HK-2 (cell line): Measurements from ENCODE around the gene RPTOR.

Experiments used
- DNase-seq: peaks from one replicate; pipeline ENCODE4 v3.0.0-alpha.2; 2018; ENCODE audit not compliant: unreplicated experiment

Gene RPTOR

DNA sequence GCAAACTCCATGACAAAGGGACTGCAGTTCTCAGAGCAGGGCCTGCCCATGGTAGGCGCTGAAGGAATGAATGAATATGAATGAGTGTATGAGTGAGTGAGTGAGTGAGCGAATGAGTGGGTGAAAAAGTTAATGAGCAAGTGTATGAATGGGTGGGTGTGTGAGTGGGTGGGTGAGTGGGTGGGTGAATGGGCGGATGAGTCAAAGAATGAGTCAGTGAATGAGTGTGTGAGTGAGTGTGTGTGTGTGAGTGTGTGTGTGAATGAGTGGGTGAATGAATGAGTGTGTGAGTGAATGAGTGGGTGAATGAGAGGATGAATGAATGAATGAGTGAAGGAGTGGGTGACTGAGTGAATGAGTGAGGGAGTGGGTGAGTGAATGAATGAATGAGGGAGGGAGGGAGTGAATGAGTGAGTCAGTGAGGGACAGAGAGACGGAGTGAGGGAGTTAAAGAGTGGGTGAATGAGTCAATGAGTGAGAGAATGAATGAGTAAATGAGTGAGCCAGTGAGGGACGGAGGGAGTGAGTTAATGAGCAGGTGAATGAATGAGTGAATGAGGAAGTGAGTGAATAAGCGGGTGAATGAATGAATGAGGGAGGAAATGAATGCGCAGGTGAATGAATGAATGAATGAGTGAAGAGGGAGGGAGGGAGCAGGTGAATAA, 435.9 kb downstream of the RPTOR start:
- DNase-seq, result no peak

DNA sequence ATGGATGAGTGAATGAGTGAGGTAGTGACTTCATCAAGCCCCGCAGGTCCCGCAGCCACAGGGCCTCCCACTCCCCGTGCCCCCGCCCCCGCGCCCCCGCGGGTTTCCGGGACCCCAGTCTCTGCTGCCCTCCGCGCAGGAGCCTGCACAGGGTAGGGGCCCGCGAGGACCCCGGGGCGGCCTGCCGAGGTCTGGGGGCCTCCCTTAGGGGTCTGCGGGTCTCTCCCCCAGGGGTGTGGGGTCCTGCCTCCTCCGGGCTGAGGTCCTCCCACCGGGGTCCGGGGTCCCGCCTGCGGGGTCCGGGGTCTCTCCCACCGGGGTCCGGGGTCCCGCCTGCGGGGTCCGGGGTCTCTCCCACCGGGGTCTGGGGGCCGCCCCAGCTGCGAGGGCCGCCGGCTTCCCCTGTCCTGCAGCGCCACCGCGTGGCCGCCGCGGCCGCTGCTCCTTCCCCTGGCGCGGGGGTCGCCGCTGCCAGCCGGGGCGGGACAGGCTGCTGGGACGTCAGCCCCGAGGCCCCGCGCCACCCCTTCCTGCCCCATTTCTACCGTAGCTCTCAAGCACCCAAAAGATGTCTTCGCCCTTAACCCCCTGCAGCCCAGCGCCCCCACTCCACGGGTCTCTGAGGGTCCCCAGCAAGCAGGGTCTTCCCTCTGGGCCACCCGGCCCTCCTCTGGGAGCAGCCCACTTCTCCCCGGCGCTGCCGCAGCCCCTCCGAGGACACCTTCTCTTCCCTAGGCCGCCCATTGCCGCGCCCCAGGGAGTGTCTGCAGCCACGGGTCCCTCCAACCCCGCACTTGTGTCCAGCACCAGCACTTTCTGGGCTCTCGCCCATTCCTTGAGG, 436.6 kb downstream of the RPTOR start:
- no peak for DNase-seq

DNA sequence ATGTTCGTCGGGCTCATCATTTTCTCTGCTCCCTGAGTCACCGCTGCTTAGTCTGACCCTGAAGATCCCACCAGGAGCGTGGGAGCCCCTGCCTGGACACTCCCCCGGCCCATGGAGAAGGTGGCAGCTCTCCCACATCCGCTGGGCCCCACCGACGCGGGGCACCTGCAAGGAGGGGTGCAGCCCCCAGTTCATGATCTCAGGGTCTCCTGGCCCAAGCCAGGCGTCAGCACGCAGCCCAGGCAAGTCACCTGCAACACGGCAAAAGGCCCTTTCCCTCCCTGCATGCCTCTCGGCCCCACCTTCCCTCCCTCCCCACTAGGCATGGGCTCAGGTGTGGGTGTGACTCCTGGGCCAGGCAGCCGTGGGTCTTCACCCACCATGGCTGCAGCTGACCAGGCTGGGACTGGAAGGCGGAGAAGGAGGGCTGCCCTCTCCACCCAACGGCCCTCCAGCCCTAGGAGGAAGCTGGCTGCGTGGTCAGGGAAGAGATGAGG, 437.3 kb downstream of the RPTOR start:
- no peak for DNase-seq

DNA sequence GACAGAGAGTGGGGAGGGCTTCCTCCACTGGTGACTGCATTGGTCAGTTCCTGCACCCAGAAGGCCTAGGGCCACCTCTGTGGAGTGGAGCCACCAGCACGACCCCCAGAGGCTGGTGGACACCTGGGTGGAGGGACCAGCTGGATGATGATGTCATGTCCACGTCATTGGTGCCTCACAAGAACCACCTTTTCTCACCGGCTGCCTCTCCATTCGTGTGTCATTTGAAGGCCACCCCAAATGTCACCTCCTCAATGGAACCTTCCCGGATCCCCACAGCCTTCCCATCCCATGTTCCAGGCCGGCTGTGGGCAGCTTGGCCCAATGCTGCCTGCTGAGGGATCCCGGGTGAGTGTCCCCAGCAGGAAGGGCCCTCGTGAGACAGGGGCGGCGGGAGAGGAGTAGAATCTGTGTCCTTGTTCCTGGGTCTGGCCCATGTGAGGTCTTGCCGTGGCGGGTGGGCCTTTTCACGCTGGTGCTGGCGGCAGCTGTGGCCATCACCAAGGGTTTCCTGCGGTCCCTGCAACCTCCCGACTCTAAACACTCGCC, 437.9 kb downstream of the RPTOR start:
- DNase-seq, result no peak

DNA sequence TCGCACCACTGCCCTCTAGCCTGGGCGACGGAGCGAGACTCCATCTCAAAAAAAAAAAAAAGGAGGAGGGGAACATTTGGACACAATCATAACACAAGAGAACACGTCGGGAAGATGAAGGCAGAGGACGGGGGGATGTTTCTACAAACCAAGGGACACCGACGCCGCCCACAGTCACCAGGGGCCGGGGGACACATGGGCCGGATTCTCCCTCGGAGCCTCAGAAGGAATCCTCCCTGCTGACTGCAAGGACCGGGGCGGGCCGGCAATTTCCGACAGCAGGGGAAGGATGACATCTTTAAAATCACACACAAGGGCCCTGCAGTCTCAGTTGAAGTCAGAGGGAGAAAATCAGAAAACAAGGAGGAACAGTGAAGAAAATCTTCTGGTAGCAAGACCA, 438.9 kb downstream of the RPTOR start:
- no peak for DNase-seq

DNA sequence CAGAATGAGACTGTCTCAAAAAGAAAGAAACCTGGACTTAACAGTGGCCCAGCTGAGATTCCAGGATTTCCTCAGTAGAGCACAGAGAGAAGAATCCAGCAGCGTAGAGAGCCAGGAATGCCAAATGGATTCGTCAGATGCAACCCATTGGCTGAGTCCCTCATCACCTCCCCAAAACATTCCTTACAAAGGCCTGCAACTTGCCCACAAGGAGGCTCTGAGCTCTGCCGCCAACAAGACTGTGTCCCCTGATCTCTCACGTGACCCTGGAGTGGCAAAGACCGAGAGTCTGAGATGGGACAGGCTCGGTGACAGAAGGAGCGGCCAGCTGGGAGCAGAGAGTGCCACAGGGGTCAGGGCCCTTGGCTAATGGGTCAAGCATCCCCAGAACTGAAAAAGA, 440.1 kb downstream of the RPTOR start:
- DNase-seq, result no peak

DNA sequence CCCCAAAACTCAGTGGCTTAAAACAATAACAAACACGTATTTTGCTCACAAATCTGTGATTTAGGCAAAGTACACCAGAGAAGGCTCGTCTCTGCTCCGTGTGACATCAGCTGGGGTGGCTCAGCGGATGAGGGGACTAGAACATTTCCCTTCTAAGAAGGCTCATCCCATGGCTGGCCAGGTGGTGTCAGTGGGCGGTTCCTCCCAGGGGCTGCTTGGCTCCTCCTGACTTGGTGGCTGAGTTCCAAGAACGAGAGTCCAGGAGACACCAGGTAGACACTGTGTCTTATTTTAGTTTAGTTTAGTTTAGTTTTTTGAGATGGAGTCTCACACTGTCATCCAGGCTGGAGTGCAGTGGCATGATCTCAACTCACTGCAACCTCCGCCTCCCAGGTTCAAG, 441.4 kb downstream of the RPTOR start:
- DNase-seq, result no peak

DNA sequence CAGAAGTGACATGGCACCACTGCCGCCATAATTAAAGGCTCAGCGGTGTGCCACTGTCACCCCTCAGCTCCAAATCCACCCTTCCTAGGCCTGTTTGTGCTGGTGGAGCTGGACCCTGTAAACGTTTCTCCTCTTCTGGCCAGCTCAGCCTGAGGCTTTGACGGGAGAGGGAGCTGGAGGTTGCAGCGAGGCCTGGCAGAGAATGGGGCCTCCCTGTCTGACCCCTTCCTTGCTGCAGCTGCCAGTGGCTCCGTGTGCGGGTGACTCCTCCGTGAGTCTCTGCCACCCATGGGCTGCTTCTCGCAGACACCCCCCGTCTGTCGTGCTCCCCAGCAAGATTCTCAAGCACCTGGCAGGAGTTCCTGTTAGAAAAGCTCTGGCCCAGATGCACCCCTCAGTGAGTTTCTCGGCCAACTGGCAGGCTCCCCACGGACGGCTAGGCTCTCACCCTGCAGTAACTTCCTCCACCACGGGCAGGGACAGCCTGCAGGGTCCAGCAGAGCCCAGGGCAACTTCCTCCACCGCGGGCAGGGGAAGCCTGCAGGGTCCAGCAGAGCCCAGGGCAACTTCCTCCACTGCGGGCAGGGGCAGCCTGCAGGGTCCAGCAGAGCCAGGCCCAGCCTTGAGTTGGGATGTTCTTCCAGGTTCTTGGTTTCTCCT, 442.3 kb downstream of the RPTOR start:
- no peak for DNase-seq

DNA sequence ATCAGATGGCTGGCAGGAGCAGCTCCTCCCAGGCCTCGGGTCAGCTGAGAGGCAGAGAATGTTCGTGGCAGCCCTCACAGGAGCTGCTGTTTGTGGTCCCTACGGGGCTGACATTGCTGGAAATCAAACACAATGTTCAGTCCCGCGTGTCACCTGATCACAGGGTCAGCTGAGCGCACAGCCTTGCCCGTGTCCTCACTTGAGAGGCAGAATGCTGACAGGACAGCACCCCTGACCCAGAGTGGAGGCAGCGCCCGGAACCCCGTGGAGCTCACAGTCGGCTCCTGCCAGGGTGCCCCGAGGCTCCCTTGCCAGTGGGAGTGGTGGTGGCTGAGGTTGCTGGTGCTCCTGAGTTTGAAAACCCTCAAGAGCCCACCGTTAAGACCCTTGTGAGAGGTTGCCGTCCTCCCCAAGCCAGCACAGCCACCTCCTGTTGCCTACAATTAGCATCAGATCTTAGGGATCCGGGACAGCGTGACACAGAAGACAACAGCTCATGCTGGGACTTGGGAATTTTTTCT, 443.4 kb downstream of the RPTOR start:
- DNase-seq, result no peak

DNA sequence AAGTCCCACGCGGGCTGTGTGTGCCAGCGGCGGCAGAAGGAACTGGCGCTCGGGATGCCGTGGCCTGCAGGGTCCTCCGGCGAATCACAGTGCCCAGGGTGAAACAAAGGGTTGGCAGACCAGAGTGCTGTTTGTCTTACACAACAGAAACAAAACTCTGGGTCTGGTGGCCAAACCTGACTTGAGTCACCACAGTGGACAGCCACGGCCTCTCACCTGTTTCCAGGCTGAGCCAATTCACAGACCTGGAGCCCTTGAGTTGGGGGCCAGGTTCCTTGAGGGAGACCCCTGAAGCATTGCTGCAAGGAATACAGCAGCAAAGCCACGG, 444.9 kb downstream of the RPTOR start:
- no peak for DNase-seq

DNA sequence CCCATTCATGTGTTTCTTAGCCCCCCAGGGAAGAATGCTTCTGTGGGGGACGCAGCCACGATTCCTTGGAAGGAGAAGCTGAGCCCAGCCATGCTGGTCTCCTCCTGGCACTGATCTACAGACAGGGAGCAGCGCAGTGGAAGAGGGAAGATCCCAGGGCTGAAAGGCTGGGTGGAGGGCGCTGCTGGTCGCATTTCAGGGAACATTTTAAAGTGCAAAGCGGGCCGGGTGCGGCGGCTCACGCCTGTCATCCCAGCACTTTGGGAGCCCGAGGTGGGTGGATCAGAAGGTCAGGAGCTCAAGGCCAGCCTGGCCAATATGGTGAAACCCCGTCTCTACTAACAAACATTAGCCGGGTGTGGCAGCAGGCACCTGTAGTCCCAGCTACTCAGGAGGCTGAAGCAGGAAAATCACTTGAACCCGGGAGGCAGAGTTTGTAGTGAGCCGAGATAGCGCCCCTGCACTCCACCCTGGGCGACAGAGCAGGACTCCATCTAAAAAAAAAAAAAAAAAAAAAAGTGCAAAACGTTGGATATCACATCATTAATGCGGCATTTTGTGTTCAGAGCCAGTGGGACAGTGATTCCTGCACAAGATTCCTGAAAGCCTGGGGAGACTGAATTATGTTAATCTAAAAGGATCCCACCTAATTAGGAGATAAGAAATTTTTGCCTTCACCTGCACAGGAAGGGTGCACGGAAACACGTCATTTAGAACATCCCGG, 446.4 kb downstream of the RPTOR start:
- no peak for DNase-seq

DNA sequence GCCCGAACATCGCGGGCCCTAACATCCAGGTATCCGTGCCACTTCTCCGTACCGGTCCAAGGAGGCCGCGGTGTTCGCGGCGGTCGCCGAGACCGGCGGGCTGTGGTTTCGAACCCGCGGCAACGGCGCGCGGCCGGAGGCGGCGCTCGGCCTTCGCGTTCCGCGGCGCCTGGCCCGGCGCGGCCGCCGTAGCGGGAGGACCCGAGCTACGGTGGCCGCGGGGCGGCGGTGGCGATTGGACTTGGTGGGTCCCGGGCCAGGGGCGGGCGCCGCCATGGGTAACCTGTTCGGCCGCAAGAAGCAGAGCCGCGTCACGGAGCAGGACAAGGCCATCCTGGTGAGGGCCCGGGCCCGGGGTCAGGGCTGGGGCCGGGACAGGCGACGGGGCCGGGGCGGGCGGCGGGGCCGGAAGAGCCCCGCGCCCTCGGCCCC, 447.0 kb downstream of the RPTOR start, which contains the start of gene CHMP6:
CHMP6 (plus strand) TSS at position 197 of the 432 bp plus-strand sequence; CDS start at position 275, 78 bp downstream.
- DNase-seq, result peak; percentile 66

DNA sequence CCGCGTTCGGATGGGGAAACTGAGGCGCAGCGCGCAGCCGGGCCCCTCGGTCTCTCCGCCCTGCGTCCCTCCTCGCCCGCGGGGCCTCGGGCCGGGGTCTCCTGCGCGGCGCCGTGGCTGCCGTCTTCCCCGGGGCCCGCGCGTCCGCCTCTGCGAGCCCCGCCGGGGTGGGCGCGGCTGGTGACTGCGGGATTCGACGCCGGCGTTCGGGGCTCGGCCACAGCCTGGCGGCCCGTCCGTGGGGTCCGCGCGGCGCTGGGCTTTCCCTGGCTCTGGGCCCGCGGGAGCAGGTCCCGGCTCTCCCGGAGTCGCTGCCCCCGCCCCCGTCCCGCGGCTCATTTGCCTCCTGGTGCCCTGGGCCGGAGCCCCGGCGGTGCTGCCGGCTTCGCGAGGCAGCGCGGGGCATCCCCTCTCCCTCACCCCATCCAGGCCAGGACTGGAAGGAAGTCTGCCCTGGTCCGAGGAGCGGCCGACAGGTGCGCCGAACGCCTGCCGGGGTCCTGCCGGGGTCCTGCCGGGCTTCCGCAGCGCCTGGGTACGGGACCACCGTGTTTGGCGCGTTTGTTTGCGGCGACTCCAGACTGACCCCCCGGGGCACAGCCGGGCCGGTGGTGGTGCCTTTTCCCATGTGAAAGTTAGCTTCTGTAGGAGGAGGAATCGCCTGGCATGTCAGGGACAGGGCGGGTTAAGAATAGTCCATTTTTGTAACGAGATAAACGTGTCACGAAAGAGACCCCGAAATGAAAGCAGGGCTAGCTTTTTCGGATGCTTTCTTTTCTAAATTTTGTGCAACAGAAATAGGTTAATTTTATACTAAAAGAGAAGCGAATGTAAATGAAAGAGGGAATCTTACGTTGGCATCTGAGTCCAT, 447.7 kb downstream of the RPTOR start:
- DNase-seq, result no peak

DNA sequence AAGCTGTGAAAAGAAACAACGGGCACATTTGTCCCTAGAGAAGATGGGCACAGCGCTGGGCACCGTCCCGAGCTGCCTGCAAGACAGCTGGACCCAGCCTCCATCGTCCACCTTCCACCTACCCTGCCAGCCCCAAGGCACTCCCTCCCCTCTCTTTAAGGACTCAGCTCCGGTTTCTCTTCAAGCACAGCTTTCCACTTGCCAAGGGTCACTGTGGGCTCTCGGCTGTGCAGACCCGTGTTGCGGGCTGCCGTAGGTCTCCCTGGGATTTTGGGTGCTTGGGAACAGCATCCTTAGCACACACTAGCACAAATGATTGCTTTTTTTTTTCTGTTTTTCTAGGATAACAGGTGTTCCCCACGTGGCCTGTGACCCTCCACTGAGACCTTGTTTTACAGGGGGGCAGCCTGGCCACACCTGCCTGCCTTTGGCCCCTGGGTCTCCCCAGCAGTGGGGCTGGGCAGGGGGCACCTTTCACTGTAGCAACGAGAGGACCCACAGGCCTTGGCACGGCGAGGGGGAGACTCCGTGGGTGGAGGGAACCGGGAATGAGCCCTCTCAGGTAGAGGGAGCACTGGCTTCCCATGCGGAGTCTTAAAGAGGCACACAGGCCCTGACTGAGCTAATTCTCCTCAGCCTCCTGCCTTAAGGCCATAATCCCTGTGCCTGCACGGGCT, 448.4 kb downstream of the RPTOR start:
- DNase-seq, result no peak

DNA sequence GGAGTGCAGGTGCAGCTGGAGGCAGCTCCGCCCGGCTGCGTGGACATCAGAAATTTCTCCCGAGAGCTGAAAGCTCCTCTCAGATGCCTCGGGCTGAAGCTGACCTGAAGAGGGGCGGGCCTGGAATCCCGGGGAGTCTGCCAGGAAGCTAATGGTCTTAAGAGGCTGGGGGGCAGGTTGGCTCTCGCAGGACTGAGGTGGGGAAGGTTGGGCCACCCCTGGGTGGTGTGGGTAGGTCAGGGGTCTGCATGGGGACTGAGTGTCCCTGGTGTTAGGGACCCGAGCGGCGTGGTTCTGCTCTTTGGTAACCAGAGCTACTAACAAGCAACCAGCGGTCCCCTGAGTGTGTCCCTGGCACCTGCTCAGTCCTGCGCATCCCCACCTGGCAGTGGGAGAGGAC, 450.5 kb downstream of the RPTOR start:
- no peak for DNase-seq

DNA sequence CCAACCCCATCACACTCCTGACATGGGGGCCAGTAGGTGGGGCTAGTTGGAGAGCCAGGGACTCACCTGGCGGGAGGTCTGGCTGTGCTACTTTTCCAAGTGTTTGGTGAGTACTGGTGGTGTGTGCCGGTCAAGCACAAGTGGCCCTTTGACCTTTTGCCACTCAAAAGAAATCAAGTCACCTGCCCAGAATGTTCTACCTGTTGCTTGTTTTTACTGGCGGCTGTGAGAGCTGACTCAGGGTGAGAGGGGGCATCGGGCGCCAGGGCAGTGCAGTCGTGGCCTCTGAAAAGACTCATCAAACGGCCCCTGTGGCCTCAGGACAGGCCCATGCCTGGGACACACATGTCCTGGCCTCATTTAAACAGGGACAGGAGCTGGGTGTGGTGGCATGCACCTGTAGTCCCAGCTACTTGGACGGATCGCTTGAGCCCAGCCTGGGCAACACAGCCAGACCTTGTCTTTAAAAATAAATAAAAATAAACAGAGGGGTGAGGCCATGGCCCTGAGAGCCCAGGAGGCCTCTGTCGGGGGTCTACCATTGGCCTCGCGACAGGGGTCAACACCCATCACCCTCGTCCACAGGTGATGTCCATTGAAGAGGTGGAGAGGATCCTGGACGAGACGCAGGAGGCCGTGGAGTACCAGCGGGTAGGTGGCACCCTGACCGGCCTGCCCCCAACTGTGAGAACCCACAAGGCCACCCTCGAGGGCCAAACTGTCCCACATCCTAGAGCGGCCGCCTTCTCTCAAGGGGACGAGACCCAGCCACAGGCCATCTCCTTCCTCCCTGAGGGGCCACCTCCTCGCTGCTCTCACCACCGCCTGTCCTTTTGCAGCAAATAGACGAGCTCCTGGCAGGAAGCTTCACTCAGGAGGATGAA, 452.0 kb downstream of the RPTOR start:
- no peak for DNase-seq

DNA sequence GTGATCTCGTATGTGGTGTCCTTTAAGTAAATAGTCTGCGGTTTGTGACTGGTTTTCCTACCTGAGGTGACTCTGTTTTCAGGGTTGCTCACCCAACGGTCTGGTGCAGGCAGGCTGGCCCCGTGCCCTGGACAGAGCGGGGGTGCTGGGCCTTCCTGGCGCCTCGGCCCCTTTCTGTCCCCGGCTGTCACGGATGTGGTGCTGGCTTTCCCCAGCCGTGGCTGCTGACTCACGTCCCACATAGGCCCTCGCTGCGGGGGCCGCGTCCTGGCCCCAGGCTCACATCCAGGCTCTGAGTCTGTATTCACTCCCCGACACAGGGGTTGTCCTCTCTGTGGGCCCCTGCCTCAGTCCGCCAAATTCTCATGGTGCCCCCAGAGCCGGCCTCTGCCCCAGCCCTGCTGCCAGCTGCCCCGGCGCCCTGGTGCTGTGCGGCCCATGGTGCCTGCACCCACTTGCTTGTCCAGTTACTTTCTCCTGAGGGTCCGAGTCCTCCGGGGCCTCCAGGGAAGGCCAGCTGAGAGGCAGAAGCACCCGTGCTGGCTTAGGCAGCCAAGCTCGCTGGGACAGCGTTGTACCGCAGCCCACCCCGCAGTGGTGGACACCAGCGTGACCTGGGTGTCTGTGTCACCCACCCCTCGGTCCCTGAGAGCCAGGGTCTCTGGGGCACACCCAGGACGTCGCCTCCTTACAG, 452.9 kb downstream of the RPTOR start:
- DNase-seq, result no peak

DNA sequence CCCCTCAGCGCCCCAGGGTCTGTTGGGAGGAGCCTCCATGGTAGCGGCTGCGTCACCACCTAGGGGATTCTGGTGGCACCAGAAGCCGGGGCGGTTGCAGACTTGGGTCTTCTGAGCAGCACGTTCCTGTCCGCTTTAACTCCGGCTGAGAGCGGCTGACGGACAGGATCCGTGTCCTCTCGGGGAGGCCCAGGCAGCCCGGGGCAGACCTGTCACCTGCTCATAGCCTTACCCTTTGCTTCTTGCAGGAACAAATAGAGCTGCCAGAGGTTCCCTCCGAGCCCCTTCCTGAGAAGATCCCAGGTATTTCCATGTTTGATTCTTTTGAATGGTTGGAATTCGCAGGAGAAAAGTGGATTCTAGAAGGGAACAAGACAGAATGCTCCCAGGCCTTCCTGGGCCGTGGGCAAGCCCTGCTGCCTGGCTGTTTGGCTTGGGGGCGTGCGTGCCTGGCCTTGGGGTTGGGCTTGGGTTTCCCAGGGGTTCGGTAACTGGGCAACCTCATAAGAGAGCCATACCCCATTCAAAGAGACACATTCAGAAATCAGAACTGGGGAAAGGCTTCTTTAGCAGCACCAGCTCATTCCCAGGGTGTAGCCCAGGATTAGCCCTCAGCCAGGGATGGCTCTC, 453.6 kb downstream of the RPTOR start:
- DNase-seq, result no peak
